Central memory CD8-positive, alpha-beta T cell (primary cell): ENCODE measurements around the gene NPRL2.

Experiments used
- ATAC-seq: fragments of 150-1000 bp; cut with Tn5 transposase; replicated peaks from 2 replicates; pipeline ENCODE4 v1.10.0; 2022; ENCODE audit warnings: mild to moderate bottlenecking, moderate FRiP score, moderate number of reproducible peaks; ENCODE audit not compliant: poor library complexity, severe bottlenecking; ENCODE audit errors: extremely low read depth
- DNase-seq, 2 donors: peaks; one replicate each; pipeline ENCODE4 v3.0.0; 2021; ENCODE audit warnings: low spot score in 2 of 2
- H3K27ac Mint-ChIP-seq: one replicate; pipeline ENCODE4 v1.8.0; 2022; ENCODE audit warnings: low read depth, mild to moderate bottlenecking, moderate library complexity, mixed read lengths
- H3K27me3 Mint-ChIP-seq: one replicate; pipeline ENCODE4 v1.8.0; 2022; ENCODE audit warnings: mixed read lengths
- H3K36me3 Mint-ChIP-seq: one replicate; pipeline ENCODE4 v1.8.0; 2022; ENCODE audit warnings: mild to moderate bottlenecking, moderate library complexity, mixed read lengths; ENCODE audit not compliant: insufficient read depth
- H3K4me1 Mint-ChIP-seq: one replicate; pipeline ENCODE4 v1.8.0; 2022; ENCODE audit warnings: mixed read lengths
- H3K4me3 Mint-ChIP-seq: one replicate; pipeline ENCODE4 v1.8.0; 2022; ENCODE audit warnings: mild to moderate bottlenecking, moderate library complexity, mixed read lengths
- H3K9me3 Mint-ChIP-seq: one replicate; pipeline ENCODE4 v1.8.0; 2022; ENCODE audit warnings: mixed read lengths

The NPRL2 gene

DNA sequence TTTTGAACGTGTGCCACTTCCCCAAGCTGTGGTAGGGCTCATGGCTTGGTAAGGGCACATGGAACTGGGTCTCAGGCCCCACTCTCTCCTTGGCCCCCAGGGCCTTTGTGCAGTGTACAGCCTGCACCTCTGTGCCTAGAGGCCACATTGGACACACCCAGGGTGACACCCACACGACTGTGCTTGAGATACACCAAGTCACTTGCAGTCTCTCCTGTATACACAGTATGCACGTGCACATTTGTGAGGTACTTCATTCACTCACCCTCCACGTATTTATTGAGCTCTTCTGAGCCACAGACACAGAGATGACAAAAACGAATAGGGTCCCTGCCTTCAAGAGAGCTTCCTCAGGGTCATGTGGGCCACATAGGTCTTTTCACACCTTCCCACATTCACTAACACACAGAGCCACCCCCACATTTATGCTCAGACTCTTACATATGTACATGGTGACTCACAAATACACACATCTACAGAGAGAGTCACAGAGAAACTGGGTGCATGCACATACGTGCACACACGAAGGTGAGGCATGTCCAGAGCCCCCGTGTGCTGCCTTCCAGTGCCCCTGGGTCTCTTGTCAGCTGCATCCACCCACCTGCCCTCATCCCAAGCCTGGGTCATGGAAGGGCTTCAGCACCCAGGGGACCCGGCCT, 18.6 kb upstream of the NPRL2 start:
- no peaks in the 10 kb centered on the region for H3K9me3 Mint-ChIP-seq
- no peak overlapping the region for H3K27ac Mint-ChIP-seq
- H3K4me1 Mint-ChIP-seq: peaks cover 44% of the 10 kb centered on the region
- no peaks in the 10 kb centered on the region for H3K27me3 Mint-ChIP-seq
- H3K4me3 Mint-ChIP-seq: no peak overlapping the region
- no peak for DNase-seq
- no peak for ATAC-seq
- H3K36me3 Mint-ChIP-seq: peaks cover 4% of the 10 kb centered on the region

DNA sequence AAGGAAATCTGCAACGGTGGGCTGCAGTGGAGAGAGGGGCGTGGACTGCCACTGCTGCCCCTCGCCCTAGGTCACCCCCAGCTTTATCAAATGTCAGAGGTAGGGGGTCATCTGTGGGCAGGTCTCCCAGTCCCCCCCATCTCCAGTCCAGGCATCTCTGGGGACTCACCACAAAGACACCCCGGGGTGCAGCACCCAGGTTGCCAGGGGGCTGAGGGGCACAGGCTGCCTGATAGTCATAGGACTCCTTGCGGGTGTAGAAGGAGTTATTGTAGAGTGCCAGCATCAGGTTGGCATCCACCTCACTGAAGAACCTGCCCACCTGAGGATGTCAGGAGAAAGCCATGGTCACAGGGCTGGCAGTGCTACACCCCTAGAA, 15.3 kb upstream of the NPRL2 start:
- Mint-ChIP-seq H3K27ac (peak overlapping the region; percentile 93), H3K27me3 (no peaks in the 10 kb centered on the region), H3K4me1 (peaks cover 30% of the 10 kb centered on the region), H3K36me3 (peaks cover 6% of the 10 kb centered on the region), H3K9me3 (no peaks in the 10 kb centered on the region), H3K4me3 (peak overlapping the region; percentile 85)
- ATAC-seq (no peak), DNase-seq (no peak)

DNA sequence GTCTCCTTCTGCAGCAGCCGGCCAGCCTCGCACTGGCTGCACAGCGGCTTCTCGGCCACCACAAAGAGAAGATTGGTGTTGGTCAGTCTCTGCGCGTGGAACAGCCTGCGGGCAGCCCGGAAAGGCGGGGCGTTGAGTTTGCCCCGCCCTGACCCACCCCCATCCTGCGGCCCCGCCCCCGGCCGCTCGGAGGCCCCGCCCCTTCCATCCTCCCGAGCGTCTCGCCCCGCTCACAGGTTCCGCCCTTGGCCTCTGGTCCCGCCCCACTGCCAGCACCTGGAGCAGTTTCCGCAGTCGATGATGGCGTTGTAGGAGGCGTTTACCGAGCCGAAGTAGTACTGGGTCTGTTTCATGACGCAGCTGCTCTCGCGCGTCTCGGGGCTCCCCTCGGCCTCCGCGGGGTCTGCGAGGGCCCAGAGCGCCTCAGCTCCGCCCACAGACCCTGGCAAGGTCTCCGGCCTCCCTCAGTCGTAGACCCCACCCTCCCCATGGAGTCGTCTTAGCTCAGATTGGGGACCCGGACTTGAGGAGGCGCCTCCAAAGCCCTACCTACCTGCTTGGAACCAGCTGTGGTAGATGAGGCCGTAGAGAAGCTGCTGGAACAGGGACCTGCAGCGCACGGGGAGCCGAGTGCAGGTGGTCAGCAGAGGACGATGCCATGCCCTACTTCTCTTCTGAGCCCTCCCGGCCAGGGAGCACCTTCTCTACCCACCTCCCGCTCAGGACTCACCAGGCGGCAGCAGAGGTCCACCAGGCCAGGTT, 14.7 kb upstream of the NPRL2 start:
- H3K9me3 Mint-ChIP-seq: no peaks in the 10 kb centered on the region
- peak; percentile 98 for ATAC-seq
- H3K36me3 Mint-ChIP-seq: peaks cover 6% of the 10 kb centered on the region
- H3K27me3 Mint-ChIP-seq: no peaks in the 10 kb centered on the region
- peak; percentile 85 to 90 for DNase-seq
- peak overlapping the region; percentile 93 for H3K27ac Mint-ChIP-seq
- peaks cover 30% of the 10 kb centered on the region for H3K4me1 Mint-ChIP-seq
- H3K4me3 Mint-ChIP-seq: peak overlapping the region; percentile 85

DNA sequence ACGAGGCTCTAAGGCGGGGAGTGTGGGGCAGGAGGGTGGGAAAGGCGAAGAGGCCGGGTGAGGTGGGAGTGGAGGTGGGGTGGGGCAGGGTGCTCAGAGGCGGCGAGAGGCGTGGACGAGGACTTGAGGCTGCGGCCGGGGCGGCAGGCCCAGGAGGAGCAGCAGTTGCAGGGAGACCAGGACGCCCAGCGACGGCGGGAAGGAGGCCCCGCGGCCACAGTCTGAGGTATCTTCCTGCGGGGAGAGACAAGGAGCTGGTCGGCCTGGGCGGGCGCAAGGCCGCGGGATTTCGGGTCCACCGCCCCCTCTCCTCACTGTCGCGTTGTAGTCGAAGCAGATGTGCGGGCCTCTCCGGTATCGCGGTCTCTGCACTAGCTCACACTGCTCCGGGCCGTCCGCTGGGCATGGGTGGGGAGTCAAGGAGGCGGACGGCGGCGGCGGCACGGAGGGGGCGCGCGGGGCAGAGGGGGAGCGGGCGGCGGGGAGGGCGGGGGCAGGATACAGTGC, 14.1 kb upstream of the NPRL2 start:
- DNase-seq (no peak), ATAC-seq (no peak)
- Mint-ChIP-seq H3K4me3 (peak overlapping the region; percentile 85), H3K36me3 (peaks cover 6% of the 10 kb centered on the region), H3K4me1 (peaks cover 32% of the 10 kb centered on the region), H3K9me3 (no peaks in the 10 kb centered on the region), H3K27me3 (no peaks in the 10 kb centered on the region), H3K27ac (peak overlapping the region; percentile 64)

DNA sequence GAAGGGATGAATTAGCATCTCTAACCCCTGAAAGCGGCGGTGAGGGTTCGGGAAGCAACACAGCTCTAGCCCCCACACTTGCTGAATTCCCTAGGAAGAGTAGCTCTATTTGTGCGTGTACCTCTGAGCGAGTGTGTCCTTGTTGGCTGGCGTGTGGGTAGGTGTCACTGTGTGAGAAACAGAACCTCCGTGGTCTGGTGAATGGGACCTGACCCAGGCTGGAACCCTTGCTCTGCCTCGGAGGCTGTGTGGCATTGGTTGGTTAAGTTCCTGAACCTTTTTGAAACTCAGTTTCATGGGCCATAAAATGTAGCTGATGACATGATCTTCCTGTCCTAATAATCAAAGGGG, 9.2 kb upstream of the NPRL2 start:
- ATAC-seq: peak; percentile 11
- no peak for DNase-seq
- H3K9me3 Mint-ChIP-seq: no peaks in the 10 kb centered on the region
- peak overlapping the region; percentile 97 for H3K4me3 Mint-ChIP-seq
- H3K27ac Mint-ChIP-seq: peak overlapping the region; percentile 98
- no peaks in the 10 kb centered on the region for H3K27me3 Mint-ChIP-seq
- peaks cover 8% of the 10 kb centered on the region for H3K36me3 Mint-ChIP-seq
- H3K4me1 Mint-ChIP-seq: peaks cover 40% of the 10 kb centered on the region

DNA sequence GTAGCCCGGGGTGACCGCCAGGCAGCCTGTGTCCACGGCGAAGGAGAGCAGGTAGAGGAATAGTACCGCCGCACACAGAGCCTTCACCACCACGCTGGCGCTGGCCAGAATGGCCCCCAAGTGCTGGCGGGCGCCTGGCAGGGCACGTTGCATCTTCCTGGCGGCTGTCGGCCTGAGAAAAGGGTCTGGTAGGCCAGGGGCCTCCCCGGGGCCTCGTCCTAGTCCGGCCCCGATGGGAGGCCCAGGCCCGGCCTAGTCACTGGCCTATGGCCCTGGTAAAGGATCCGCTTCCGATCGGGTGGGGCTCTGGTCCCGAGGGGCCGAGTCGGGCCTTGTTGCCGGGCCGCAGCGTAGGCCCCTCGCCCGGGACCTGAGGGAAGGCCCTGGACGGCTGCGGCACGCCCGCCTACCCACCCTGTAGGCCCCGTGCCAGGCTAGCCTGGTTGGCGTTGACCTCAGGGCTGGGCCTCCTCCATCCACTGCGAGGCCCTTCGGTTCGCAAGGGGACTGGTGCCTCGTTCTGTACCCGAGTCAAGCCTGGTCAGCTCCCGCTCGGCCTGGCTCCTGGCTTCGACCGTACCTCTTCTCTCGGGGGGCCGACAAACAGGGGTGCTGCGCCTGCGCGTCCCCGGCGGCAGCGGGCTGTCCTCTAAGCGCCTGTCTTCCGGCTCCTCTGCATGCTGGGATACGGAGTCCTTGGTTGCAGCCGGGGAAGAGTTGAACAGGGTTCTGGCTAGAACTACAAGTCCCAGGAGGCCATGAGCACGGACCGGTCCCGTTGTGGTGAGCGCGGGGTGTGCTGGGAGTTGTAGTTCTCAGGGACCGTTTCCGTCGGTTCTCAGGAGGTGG, 8.6 kb upstream of the NPRL2 start, which contains the start of gene TMEM115:
Gene TMEM115, minus strand, starts transcription at position 611 of the 849 bp plus-strand sequence. Its CDS starts 458 bp downstream, at position 153.
- H3K4me3 Mint-ChIP-seq: peak within 1 kb of the TSS; percentile 97
- DNase-seq: peak; percentile 80 to 92
- H3K4me1 Mint-ChIP-seq: peaks cover 44% of the 10 kb centered on the region
- peak within 1 kb of the TSS; percentile 98 for H3K27ac Mint-ChIP-seq
- no peaks in the 10 kb centered on the region for H3K9me3 Mint-ChIP-seq
- H3K36me3 Mint-ChIP-seq: peaks cover 13% of the 10 kb centered on the region
- ATAC-seq: peak; percentile 100
- no peaks in the 10 kb centered on the region for H3K27me3 Mint-ChIP-seq

DNA sequence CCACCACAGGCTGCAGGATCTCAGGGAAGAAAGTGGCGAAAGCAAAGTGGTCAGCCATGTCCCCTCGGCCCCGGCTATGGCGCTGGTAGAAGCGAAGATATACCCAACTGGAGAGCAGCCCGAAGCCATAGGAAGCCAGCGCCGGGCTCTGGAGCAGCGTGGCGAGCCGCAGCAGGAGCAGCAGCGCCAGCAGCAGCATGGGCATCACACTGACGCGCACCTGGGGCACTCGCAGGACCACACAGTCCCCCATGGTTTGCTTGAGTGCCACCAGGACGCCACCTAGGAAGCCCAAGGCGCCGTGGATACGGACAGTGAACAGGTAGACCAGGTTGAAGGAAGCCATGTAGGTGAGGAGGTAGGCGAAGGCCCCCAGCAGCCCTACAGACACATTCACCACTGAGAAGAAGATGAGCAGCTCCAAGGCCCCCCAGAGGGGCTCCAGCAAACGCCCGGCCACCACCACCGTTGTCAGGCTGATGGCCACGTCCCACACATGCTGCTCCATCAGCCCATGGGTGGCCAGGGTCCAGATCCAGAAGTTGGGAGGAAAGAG, 7.9 kb upstream of the NPRL2 start:
- no peaks in the 10 kb centered on the region for H3K9me3 Mint-ChIP-seq
- DNase-seq (no peak), ATAC-seq (no peak)
- peaks cover 16% of the 10 kb centered on the region for H3K36me3 Mint-ChIP-seq
- H3K4me1 Mint-ChIP-seq: peaks cover 47% of the 10 kb centered on the region
- no peaks in the 10 kb centered on the region for H3K27me3 Mint-ChIP-seq
- peak overlapping the region; percentile 98 for H3K27ac Mint-ChIP-seq
- H3K4me3 Mint-ChIP-seq: peak overlapping the region; percentile 97

DNA sequence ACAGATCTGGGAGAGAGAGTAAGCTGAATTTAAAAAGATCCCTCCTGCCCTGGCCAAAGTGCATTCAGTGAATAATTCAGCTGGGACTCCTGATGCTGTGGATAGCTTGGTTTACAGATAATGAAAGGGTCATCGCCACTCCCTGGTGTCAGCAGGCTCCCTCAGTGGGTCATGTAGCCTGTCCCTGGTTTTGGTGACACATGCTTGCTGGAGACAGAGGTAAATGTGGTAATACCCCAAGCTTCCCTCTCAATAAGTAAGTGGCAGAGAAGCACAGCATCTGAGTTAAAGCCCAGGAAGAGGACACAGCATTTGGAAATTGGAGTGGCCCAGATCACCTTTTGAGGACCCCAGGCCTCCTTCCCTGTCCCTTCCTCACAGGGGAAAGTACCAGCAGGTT, 6.9 kb upstream of the NPRL2 start:
- Mint-ChIP-seq H3K36me3 (peaks cover 19% of the 10 kb centered on the region), H3K4me3 (peak overlapping the region; percentile 97), H3K4me1 (peaks cover 47% of the 10 kb centered on the region), H3K27ac (no peak overlapping the region), H3K27me3 (no peaks in the 10 kb centered on the region), H3K9me3 (no peaks in the 10 kb centered on the region)
- DNase-seq: no peak
- no peak for ATAC-seq

DNA sequence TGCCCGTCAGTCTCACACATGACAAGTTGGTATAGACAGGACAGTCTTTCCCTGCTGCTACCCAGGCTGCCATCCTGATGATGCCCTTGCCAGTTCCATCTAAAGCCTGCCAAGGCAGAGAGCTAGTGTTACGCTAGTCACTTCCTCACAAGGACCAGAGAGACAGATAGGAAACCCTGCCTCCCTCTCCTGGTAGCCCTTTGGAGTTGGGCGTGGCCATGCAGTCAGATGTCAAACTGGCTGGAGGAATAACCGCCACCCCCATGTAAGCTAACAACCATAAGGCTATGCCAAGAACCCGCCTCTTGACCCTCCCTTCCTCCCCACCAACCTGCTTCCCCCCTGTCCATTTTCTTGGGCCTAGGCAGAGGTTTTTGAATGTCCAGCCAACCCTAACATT, 6.0 kb upstream of the NPRL2 start:
- no peak overlapping the region for H3K27ac Mint-ChIP-seq
- peaks cover 49% of the 10 kb centered on the region for H3K4me1 Mint-ChIP-seq
- H3K9me3 Mint-ChIP-seq: no peaks in the 10 kb centered on the region
- ATAC-seq: no peak
- peaks cover 23% of the 10 kb centered on the region for H3K36me3 Mint-ChIP-seq
- H3K4me3 Mint-ChIP-seq: peak overlapping the region; percentile 97
- DNase-seq: no peak
- H3K27me3 Mint-ChIP-seq: no peaks in the 10 kb centered on the region

DNA sequence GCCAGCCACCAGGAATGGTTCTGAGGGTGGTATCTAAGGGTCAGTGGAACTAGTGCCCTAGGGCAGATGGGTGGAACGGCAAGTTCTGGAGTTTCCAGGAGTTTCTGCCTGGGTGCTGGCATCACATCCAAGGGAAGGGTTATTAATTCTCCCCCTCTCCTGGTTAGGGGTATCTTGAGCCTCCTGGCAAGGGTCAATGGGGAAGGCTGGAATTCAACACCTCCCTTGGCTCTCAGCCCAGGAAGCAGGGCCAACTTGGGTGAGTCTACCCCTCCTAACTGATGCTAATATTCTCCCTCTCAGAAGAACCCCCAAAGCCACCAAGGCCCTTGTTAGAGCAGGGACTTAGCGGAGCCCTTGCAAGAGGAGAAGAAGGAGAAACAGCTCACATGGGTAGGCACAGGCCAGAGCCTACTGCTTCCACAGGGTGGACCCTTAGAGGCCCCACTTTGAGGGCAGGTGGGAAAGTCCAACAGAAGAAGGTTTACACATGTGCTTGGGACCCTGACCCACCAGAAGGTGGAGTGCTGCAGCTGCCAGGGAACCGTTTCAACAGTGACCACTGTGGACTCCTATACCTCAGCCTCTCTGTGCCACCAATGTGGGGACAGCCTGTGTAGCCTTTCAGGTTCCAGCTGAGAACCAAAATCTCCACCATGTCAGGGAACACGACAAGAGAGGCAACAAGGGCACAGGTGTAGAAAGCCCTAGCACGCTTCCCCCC, 5.4 kb upstream of the NPRL2 start:
- Mint-ChIP-seq H3K4me1 (peaks cover 54% of the 10 kb centered on the region), H3K36me3 (peaks cover 24% of the 10 kb centered on the region), H3K4me3 (peak overlapping the region; percentile 97)

DNA sequence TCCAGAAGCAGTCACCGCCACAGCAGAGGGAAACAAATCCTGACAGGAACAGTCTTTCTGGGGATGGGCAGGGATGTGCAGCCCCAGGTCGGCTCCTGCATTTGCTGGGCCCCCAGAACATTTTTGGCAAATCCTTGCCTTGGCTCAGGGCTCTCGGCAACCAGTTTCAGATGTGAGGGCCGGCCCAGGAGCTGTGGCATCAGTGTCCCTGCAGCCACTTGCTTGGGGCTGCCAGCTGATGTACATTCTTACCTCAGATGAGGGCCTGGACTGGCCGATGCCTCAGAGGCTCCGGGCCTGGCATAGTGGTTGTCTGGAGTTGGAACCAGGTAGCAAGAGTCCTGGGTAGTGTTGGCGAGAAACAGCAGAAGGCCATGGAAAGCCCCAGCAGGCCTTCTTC, 4.3 kb upstream of the NPRL2 start:
- ATAC-seq: no peak
- H3K4me3 Mint-ChIP-seq: no peak overlapping the region
- H3K27ac Mint-ChIP-seq: no peak overlapping the region
- no peak for DNase-seq
- H3K4me1 Mint-ChIP-seq: peaks cover 64% of the 10 kb centered on the region
- peaks cover 28% of the 10 kb centered on the region for H3K36me3 Mint-ChIP-seq
- H3K9me3 Mint-ChIP-seq: no peaks in the 10 kb centered on the region
- H3K27me3 Mint-ChIP-seq: no peaks in the 10 kb centered on the region

More for the DNA sequence above, 5.4 kb upstream of the NPRL2 start:
- Mint-ChIP-seq H3K27ac (no peak overlapping the region), H3K9me3 (no peaks in the 10 kb centered on the region), H3K27me3 (no peaks in the 10 kb centered on the region)
- DNase-seq: no peak
- no peak for ATAC-seq
